Astrocyte of the hippocampus (primary cell): ENCODE data around the gene MYO1D.

Experiments used
- DNase-seq: peaks from one replicate; pipeline ENCODE4 v3.0.0; 2011; ENCODE audit warnings: low read depth, low spot score

MYO1D gene

DNA sequence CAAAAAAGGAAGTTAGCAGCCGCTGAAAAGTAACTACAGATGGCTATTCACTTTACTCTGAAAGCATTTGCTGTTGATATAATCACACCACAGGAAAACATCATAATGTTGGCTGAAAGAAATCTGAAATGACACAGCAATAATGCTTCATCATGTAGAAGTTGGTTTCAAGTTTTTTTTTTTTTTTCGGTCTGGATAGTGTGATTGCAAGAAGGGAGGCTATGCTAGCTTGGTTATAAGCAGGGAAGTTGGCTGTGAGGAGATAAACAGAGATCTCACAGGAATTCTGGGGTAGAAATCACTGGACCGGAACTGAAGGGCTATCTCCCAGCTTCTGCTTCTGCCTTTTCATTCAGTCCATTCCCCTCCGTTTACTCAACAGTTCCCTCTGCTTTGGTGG is 57.9 kb downstream of the MYO1D start:
- DNase-seq = no peak

DNA sequence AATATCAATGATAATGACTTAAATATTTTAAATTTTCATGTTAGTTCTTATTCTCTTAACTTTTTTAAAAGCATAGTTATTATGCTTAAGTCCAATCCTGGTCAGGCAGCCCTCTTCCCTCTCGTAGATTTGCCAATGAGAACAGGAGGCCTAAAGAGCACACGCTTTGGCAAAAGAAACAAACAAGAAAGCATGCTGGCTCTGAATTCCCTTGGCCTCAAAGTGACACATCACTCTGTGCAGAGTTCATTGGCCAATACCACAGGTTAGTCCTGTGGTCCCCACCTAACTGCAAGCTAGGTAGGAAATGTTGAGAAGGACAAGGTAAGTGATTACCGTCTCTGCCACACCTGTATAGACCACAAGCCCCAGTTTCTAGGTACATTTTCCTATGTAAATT is 61.5 kb downstream of the MYO1D start:
- no peak for DNase-seq

DNA sequence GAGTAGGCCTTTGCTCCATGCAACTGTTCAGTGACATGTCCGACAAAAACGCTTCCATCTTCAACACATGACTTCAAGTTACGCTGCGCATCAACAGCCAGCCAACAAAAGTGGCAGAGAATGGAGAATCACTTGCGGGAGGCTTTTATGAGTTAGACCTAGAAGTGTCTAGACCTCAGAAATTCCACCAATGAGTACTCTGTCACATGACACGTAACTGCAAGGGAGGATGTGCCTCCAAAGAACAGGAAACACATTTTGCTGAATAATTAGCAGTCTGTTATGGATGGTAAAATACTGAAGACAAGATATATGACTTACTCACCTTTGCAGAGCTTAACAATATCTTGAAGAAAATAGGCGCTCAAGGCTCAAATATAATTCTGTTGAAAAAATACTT is 62.1 kb downstream of the MYO1D start:
- no peak for DNase-seq

DNA sequence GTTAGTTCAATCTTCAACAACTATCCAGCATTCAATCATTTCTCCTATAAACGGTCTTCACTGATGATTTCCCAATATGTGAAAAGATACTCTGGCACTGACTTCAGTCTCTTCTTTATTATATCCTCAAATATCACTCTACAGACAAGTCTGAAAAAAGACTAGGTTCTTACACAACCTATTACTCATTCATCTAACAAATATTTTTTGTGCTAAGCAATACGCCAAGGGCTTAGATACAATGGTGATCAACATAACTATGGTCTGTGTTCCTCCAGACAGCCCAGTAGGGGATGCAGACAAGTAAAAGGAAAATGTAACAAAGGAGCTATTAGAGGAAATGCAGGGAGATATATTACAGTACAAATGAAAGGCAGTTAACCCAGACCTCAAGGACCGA is 63.9 kb downstream of the MYO1D start:
- no peak for DNase-seq

DNA sequence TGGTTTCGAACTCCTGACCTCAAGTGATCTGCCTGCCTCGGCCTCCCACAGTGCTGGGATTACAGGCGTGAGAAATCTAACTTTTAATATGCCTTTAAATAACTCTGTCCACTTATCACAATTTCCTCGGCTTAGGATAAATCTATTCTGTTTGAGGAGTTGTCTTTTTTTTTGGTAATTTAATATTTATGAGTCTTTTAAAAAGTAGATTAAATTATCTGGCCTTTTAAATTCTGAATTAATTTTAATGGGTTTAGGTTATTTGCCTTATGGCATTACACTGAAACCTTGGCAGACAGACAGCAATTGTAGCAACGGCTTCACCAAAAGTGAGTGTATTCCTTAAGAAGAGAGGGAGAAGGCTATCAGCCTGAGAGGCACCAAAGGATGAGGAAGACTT is 66.2 kb downstream of the MYO1D start:
- DNase-seq = no peak

DNA sequence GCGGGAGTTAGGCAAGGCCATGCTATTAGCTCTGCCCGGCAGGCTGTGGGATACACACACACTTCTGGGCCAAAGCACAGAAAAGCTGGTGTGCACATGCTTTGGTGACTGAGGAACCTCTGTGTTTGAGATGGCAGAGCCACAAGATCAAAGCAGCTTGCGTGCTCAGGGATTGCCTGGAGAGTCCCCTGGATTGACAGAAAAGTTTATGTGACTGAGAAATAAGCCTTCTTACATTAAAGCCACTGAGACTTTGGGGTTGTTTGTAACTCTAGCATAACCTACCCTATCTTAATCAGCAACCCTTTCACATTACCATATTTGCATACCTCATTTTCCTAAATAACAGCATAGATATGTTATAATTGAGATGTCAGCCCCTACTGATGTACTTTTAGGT is 69.3 kb downstream of the MYO1D start:
- DNase-seq = no peak

DNA sequence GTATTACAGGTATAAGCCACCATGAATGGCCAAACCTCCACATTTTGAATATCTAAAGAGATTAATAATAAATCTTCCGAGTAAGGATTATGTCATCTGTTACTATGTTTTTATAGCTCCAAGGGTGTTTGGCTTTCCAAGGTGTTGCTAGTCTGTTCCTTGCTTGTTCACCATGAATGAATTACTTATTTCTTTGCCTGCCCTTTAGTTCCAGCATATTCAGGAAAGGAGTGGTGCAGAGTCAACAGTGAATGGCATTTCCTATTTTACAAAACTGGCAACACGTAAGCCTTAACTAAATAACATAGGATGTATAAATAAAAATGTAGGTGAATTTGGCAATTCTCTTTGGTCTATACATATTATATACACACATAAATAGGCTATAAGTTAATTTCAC is 70.3 kb downstream of the MYO1D start:
- DNase-seq = no peak

DNA sequence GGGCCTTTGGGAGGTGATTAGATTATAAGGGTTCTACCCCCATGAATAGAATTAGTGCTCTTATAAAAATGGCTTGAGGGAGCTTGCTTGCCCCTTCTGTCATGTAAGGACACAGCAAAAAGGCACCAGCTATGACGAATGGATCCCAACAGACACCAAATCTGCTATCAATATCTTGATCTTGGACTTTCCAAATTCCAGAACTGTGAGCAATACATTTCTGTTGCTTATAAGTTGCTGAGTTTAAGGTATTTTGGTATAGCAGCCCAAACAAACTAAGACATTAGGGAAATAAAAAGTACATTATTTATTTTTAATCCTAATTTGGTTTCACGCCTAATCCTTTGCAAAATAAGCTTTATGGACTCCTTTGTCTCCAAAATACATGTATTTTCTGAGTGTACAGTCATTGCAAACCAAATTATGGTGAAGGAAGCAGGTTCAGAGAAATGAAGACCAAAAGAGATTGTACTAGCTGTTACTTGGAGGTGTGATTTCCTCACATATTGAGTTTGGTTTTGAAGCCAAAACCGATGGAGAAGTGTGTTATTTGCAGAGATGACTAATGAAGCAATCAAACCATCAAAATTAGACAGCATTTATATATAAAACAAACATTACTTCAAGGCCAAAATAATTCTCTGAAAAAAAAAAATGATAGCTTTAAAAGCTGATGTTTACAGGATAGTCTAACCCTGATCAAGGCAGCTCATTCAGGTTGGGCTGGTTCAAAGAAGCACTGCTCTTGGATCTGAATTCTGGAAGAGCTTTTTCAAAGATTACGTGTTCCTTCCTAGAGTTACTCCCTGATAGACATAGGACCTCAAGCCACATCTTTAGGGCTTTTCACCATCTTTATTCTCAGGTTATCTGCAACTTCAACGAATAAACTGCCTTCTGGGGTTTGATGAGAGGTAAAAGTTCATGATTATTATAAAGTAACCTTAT is 71.6 kb downstream of the MYO1D start:
- no peak for DNase-seq

DNA sequence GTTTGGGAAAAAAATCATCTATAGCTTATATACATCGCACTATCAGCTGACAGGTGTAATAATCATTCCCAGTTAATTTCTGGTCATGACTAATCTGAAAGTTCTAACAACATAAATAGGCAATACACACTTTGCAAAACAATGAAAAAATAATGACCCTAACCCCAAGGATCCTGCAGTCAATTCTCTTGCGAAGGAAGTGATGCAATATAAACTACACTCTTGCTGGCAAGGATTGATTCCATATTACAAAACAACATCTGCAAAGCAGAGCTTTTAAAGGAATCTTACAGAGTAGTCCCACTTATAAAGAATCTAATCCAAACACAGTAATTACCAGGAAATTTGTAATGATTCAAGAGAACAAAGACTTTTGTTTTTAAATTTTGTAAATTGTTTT is 73.4 kb downstream of the MYO1D start:
- no peak for DNase-seq

DNA sequence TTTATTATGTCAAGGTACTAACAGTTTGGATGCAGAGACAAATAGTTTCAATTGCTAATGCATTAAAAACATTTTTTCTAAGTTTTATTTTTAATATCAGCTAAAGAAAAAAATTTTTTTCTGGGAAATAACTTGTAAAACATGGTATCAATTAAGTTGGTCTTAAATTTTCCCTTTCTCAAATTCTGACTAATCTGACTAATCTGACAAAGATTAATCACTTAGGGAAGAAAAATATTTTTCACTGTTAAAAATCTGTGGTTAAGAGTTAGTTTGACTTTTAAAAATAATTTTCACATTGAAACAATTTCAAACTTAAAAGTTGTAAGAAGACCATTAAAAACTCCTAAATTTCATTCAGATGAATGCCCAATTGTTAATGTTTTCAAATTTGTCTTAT is 74.6 kb downstream of the MYO1D start:
- no peak for DNase-seq

DNA sequence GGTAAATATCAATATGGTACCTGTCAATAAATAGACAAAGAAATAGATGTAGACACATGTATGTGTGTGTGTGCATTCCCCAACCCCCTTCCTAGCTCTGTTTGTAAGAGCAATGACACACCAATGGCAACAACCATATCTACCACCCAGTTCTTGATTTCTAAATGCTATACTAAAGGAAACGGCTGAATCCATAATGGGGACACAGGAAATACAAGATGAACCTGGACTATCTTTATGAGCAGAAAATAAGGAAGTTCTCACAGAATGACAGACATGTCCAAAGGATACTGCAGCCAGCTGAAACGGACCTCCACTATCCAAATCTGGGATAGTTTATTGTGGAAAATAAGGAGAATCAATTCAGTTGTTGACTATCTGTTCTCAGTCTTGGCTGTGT is 75.3 kb downstream of the MYO1D start:
- DNase-seq = no peak

DNA sequence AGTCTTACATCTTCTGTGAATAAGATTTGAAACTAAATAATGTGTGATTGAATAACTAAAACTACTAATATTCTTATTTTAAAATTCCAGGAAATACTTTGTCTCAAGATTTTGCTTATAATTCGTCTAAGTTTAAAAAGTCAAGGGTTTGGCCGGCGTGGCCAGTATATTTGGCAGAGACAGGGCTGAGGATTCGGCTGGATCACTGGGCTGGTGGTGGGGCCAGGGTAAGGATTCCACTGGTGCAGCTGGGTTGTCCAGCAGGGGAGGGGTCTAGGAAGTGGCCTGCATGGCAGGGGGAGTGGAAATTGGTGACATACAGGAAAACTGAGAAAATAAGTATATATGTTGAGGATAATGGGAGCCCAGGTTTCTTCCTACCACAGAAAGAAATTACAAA is 75.7 kb downstream of the MYO1D start:
- no peak for DNase-seq

DNA sequence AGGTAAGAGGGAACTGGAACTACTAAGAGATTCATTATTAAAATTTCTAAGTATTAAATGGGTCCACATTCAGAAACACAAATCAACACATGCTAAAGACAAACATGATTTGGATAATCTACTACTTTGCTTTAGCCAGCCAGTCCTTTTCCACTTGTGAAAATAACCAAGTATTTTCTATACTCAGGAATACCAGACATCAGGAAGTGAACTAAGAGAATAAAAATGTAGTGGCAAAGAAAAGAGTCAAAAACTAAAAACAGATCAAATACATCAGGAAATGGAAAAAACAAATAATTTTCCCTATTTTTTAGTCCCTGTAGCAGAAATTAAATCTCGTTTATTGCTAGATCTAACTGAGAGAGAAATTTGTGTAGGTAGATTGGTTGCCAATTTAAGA is 78.0 kb downstream of the MYO1D start:
- DNase-seq = no peak

DNA sequence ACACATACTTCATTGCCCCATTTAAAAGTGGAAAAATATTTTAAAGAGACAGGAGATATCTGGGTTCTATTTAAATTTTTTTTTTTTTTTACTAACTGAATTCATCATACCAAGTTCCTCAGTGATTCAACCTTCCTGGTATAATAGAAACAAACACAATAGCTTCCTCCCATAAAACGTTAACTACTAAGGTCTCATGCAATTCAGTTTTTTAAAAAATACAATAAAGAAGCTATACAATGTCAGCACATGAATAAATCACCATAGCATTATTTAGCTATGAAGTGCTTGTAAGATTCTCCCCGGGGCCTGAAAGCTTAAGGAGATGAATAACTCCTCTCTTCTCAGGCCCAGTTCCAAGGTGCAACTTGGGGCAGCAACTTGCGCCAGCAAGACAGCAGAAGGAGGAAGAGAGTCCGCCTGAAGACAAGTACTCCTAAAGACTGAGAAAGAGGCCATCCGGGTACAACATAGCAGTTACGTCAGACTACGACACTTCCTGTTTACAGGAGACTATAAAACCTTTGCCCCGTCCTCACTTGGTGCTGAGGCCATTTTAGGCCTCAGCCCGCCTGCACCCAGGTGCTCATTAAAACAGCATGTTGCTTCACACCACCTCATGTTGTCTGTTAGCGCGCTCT is 81.5 kb downstream of the MYO1D start:
- no peak for DNase-seq

DNA sequence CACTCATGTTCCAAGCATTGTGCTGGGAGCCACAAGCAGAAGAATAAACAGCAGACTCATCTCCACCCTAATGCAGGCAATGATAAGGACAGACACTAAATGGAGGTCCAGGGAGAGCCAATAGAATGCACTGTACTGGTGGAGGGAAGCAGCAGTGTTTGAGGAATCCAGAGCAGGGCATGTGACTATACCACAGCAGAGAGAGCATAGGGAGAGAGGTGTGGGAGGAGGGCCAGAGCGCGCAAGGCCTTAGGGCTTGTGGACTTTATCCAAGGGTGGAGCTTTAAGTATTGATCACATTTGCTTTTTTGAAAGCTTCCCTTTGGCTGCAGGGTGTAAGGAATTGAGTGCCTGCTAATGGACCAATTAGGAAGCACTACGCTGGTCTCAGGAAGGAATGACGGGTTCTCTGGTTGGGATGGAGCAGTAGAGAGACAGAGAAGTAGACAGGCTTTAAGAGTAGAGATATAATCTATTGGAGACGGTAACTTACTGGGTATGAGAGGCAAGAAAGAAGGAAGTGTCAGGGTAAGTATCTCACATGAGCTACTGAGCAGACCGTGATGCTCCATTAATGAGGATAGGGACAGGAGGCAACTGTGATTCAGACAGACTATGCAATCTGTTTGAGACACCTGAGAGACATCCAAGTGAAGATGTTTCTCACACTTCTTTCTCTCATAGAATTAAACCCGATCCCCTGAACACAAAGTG is 82.2 kb downstream of the MYO1D start:
- no peak for DNase-seq

DNA sequence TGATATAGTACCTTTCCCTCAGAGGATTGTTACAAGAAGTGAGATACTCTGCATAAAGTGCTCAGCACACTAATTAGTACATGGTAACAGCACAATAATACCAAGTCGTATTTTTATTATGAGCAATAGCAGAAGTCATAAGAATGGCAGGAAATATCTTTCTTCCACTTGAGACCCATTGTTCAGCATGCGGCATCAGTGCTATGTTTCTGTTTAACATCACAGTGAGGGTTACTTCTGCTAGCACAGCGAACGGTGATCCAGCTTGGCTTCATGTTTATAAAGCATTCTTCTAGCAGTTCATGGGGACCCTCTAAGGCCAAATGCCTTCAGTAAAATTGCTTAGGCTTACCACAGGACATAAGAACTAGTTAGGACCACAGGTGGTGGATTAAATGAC is 83.1 kb downstream of the MYO1D start:
- no peak for DNase-seq

DNA sequence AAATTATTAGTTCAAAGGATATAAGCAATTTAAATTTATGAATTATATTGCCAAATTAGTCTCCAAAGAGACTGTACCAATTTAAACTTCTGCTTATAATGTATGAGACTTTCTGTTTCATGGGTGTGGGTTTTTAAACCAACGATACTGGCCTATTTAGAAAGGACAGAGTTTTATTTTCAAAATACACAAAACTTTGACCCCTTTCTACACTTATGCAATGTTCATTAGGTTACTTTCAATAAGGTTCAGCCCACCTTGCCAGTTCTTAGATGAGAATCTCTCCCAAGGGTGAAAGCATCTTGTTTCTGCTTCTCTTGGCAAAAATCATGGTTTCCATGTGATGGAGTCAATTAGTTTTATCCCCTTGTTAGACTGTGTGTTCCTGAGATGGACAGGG is 84.7 kb downstream of the MYO1D start:
- DNase-seq = no peak

DNA sequence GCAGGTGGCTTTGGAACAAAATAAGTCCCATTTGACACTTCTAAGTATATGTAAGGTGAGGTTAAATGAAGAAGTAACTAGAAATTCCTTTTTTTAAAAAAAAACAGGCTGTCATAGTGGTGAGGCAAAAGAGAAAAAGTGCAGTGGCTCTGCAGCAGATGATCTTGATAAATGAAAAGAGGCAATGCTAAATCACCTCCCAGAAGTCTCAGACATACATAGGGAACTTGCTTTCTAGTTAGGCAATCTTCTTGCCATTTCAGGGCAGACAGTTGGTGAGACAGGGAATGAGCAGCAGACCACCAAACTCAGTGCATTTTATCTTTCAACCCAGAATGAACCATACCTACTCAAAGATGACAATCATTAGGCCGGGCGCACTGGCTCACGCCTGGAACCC is 90.8 kb downstream of the MYO1D start:
- DNase-seq = no peak

DNA sequence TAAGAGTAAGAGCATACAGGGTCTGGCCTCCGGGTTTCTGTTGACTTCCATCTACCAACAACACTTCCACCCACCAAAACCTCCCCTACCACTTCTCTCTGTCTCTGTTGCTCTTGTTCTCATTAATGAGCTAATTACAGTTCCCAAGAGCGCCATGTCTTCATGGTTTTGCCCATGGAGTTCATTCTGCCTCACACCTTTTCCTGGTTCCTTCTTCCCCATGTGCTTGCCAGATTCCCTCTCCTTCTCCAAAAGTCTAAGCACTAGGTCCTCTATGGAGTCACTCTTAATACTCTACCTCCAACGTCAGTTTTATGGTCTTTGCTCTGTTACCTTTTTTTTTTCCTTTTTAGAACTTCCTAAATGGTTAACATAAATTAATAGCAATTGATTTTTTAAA is 92.8 kb downstream of the MYO1D start:
- no peak for DNase-seq

DNA sequence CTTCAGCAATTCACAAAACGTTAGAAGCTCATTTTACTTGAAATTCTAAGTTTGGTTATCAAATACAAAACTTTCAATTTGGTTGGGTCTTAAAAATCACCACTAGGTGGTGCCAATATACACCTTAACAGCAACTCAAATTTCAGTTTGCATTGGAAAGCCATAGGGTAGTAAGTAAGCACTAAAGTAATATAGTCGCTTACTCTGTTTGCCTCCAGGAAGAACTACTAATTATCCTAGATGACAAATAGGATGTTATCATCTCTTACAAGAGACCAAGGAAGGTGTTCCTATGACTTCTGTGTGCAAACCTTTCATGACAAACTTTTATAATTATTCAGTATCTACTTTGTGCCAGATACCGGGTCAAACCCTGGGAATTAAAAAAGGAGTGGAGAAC is 93.3 kb downstream of the MYO1D start:
- DNase-seq = peak; percentile 61

DNA sequence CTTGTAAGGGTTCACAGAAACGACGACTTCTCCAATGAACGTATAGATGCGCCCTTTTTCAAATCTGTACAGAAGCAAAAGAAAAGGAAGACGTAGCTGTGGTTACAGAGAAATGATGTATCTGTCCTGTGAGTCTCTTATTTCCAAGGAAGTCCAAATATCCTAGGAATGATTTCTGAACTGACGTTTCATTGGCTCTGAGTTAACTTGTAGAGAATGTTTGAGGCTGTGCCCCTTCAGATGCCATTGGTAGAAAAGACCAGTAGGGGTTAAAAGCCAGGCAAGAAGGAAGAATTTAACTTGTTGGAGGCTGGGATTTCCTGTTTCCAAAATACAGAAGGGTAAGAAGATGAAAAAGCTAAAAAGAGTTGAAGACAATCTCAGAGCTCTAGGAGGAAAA is 96.2 kb downstream of the MYO1D start:
- DNase-seq = no peak

DNA sequence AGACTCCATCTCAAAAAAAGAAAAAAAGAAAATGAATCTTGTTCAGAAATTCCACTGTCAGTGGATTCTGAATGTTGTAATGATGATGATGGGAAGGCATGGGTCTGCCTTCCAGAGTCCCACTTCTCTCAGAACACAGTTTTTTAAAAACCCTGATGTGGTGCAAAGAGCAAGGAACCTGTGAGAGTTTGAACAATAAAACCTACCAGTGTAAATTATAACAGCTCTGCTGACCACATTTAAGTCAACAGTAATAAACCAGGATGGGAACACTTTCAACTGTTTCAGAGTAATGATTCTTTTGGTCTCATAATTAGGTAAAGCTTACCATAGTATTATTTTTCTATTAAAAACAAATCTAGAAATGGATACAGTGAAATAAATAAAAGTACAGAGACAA is 99.0 kb downstream of the MYO1D start:
- DNase-seq = no peak

DNA sequence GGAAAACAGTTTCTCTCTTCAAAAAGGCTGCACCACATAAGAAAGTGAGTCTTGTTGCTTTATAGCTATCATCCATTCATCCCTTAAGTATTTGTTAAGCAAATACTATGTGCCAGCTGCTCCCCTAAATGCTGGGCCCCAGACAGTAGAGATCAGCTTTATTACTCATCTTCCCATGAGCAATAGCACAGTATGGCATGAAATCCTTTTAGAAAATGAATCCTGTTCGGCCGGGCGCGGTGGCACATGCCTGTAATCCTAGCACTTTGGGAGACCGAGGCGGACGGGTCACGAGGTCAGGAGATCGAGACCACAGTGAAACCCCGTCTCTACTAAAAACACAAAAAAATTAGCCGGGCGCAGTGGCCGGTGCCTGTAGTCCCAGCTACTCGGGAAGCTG is 99.5 kb downstream of the MYO1D start:
- DNase-seq = no peak
